Renal pelvis (tissue), 12 donors: Measurements from ENCODE around the gene OTP. TPM values are rescaled to one million over a fixed set of nuclear protein-coding genes. Genes with fewer than 3 reads are reported as not detected.

ENCODE experiments used
- DNase-seq: peaks from one replicate; pipeline ENCODE4 v3.0.0-alpha.2; 2013
- long read RNA-seq, 16 experiments: transcript quantifications; one replicate each; lab custom pipeline, GENCODE V29; 2026
- polyA plus RNA-seq, 3 donors: library from polyadenylated mRNA; unstranded; fragments of 120-200 nt; gene quantifications; one replicate each; pipeline ENCODE4 v1.2.1, GENCODE V29; 2013; ENCODE audit not compliant: insufficient read length in 3 of 3

Gene OTP
- under 1 TPM in 1 of 3 donors, not detected in 2; 0.03 TPM for polyA plus RNA-seq
- long read RNA-seq, donor 1 = 0 reads
- long read RNA-seq, donor 2 = 0 reads
- long read RNA-seq, donor 3 = 0 reads
- long read RNA-seq, donor 4 = 0 reads
- long read RNA-seq, donor 5 = 0 reads
- long read RNA-seq, donor 6 = 0 reads
- long read RNA-seq, donor 7 = 0 reads
- long read RNA-seq, donor 8 = 0 reads
- long read RNA-seq, donor 9 = 0 reads
- long read RNA-seq, donor 10 = 0 reads
- long read RNA-seq, donor 11 = 0 reads
- long read RNA-seq, donor 12 = 0 reads
- long read RNA-seq, donor 13 = 0 reads
- long read RNA-seq, donor 14 = 0 reads
- long read RNA-seq, donor 15 = 0 reads
- long read RNA-seq, donor 16 = 0 reads

GRCh38 chr5:77637998-77638762 lies at the start of gene OTP:
Gene OTP (minus strand): TSS chr5:77638713. CDS start chr5:77638549, 164 bp downstream.
- DNase-seq = no peak

- no peak for DNase-seq
Measured at GRCh38 chr5:77683171-77683732, 44.7 kb upstream of the OTP start.

DNA sequence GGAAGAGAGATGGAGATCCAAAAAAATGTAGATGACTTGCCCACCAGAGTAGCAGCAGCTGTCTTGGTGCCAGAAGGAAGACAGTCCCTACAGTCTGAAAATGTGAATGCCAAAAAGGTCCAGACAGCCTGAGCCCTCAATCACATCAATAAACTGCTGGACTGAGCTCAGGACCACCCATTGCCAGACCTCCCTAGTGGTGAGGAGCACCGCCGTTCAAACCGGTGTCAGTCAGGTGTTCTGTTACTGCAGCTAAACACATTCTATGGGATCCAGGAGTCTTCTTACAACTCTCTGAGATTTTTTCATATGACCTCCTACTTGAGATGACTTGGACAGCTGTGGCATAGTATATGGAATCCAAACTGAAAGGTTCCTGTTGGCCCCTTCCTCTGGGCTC lies 32.0 kb upstream of the OTP start:
- DNase-seq = no peak

DNA sequence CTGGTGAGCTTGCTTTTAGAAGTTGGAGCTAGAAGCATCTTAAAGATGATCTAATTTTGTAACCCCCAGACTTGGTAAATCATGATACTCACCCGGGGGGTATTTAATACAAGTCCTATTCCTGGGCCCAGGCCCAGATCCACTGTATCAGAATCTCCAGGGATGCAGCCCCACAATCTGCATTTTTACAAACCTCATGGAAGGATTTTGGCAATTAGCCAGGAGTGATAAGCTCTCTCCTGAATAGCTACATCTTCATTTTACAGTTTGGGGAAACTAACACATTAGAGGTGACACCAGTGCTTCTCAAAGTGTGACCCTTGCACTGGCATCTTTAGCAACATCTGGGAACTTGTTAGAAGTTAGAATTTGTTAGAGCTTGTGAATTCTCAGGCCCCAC lies 31.2 kb upstream of the OTP start:
- DNase-seq = no peak

DNA sequence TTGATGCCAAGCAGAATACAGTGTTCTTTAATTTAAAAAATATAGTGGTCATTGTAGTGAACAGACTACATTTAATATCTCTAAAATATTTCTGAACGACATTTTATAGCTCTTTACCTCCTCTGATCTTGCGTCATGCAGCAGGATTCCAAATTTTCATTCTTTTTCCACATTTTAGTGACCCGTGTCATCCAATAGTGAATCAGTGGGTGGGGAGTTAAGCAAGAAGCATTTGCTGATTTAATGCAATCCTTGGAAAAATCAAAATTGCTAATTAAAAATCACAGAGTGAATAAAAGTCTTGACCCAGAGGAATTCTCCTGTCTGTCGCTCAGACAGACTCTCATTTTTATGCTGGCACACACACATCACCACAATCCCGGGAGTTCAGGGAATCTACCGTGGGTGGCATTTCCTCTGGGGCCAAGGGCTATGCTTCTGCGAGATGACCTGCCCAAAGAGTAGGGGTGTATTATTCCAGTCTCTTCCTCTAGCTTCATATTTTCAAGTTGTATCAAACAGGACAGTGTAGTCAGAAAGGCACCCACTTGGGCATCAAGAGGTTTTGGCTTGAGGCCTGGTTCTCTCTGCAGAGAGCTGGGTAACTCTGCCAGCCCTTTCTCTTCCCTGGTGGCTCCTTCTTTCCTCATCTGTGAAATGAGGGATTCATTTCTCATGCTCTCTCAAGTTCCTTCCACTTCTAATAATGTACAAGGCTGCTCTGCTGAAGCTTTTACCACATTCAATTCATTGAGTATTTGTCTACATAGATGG lies 24.8 kb upstream of the OTP start:
- no peak for DNase-seq

DNA sequence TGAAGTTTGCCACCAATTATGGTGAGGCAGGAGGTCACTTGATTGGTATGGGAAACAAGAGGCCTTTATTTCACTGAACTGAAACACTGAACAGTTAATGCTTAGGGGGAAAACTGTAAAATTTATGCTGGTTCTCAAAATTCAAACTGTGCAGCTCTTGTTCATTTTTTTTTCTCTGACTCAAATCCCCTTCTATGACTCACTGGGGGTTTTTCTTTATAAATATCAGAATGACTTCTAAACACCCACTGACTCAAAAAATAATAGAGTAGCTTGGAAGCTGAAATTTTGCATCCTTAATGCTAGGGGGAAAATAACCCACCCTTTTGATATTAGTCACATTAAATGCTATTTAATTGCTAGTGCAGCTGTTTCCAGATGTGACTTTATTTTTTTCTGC lies 24.1 kb upstream of the OTP start:
- DNase-seq = no peak

DNA sequence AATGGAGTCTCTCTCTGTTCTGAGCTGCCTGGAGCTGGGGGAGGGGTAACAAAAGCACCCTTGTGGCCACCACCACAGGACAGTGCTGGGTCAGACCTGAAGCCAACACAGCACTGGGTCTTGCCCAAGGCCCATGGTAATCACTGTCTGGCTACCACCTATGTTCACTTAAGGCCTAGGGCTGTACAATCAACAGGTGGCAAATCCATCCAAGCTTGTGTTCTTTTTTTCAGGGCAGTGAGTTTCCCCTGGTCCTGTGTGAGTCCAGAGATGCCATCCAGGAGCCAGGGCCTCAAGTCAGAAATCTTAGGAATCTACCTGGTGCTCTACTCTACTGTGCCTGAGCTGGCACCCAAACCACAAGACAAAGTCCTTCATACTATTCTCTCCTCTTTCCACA lies 20.1 kb upstream of the OTP start:
- no peak for DNase-seq

- no peak for DNase-seq
Measured at GRCh38 chr5:77651343-77651742, 12.8 kb upstream of the OTP start.

- DNase-seq = no peak
Measured at GRCh38 chr5:77650686-77651085, 12.2 kb upstream of the OTP start.

- DNase-seq = no peak
Measured at GRCh38 chr5:77649776-77650175, 11.3 kb upstream of the OTP start.

DNA sequence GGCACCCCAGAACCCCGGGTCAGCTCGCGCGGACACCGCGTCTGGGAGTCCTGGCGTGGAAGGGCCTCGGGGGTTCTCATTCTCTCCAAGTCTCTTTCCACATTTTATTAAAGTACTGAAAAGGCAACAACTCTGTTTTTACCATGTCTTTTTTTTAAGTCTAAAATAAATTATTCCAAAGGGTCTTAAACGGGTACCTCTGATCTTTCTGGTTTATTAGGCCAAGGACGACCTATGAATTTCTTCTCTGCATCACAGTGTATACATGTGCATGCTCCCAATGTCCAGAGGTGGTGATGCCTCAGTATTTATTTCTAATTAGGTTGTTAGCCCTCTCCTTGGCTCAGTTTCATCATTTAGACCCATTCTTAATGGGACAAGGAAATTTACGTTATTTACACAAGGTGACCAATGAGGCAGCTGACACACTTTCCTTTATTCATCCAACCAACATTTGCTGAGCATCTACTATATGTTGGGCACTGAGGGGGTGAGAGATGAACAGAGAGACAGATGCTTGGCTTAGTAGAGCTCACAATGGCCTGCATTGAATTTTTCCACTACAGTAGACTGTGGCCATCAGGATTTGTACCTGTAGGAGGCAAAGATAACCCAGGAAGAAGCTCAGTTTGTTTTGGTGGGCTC lies 7.6 kb upstream of the OTP start:
- no peak for DNase-seq

DNA sequence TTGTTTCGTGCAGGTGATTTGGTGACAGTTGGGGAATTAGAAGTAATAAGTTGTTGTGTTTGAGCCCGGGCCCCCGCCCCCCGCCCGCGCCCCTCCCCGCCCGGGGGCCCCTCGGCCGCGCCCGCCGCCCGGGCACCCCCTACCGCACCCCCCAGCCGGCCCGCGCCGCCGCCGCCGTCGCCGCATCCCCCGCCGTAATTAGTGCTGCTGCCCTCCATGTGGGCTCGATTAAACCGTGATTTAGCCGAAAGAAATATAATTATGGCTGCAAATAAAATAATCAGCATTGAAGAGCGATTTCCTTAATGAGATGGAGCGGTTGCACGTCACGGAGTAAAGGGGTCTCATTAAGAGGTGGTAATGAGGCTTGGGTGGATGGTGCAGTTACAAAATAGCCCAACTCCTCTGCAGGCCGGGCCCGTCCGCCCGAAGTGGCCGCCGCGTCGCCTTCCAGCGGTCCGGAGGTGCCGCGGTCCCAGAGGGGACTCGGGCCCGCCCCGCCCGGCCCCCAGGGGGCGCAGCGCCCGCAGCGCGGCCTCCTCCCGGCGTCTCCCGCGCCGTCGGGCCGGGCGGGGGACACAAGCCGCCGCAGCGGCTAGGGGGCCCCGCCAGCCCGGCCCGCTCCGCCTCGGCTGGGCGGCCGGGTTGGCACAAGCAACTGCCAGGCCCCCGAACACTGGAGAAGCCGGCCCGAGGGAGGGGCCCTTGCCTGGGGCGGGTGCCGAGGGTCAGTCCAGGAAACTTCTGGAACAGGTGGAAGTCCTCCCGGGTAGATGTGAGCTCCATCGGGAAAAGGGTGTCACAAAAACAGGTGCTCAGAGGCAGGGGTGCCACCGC lies 6.9 kb upstream of the OTP start:
- DNase-seq = no peak

DNA sequence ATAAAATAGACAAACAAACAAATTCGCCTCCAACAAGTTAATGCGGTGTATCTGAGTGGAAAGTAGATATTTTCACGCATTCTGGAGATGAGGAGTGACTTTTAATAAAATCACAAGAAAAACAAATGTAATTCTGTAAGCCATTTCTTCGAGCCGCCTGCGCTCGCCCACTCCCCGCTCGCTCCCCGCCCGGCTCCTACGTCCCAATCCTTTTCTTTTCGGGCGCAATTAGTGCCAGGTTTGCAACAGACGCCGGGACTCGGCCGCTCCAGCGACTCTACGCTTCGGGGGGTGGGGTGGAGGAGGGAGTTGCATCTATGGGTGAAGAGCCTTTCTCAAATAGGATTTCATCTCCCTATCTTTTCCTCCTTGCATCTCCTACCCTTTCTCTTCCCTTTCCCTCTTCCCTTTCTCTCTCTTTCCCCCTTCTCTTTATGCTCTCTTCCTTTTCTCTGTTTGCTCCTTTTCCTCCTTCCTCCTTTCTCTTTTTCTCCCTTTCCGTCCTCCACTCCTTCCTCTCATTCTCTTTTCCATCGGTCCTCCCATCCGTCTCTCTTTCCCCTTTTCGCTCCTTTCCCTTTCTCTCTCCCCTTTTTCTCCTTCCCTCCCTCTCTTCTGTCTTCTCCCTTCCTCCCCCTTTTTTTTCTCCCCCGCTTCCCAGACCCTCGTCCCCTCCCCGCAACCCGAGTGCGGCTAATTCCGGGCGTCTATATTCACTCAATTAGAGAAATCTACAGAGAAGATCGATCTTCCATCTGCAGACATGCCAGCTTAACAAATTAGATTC lies 6.1 kb upstream of the OTP start:
- no peak for DNase-seq

- no peak for DNase-seq
Measured at GRCh38 chr5:77643654-77644370, 5.3 kb upstream of the OTP start.

- DNase-seq = no peak
Measured at GRCh38 chr5:77642738-77643653, 4.5 kb upstream of the OTP start.

- DNase-seq = no peak
Measured at GRCh38 chr5:77641963-77642737, 3.6 kb upstream of the OTP start.

DNA sequence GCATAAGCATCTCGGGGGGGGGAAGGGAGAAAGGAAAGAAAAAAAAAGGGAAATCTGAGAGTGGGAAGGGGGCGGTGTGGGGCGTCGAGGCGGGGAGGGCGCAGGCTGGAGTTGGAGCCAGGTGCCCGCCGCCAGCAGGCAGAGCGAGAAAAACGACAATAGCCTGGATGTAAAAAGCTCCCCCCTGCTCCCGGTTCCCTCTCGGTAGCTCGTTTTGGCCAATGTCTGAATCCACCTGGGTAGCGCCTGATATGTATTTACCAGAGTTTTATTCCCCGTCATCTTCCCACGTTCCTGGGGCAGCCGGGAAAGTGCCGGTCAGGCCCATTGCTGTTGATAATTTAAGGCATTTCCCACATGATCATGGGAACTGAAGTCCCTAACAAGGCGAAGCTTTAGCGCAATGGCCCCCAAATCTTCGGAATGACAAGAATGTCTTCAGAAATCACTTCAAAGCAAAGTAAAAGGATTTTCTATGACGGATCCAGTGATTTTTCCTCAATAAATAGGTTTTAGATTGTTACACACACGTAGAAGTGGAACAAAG lies 3.0 kb upstream of the OTP start:
- DNase-seq = no peak
